PC-9 (cell line): ENCODE measurements around the gene PCID2. TPM values are rescaled to one million over a fixed set of nuclear protein-coding genes. Genes with fewer than 3 reads are reported as not detected.

ENCODE experiments used
- BruUV-seq: library from RNA; stranded (reverse); fragments of 400-500 nt; replicated peaks from 2 replicates; lab custom pipeline; 2021; lab: Mats Ljungman, UMichigan
- CTCF ChIA-PET: fragments of 300-600 bp; sonication (Branson Sonifier 250); formaldehyde crosslinking; loops from one replicate; lab custom pipeline; 2022; ENCODE audit warnings: antibody characterized with exemption; lab: Charles Lee
- POLR2A ChIA-PET: fragments of 300-600 bp; sonication (Branson Sonifier 250); formaldehyde crosslinking; loops from one replicate; lab custom pipeline; 2022; ENCODE audit warnings: antibody characterized with exemption; ENCODE audit not compliant: unreplicated experiment; lab: Charles Lee
- DNase-seq, 2 experiments: peaks; one replicate each; pipeline versions ENCODE4 v3.0.0 to v3.0.0-alpha.2; 2015 to 2022; ENCODE audit warnings: mixed read lengths in 1 of 2
- H2AFZ ChIP-seq: fragments of 200-600 bp; sonication (generic); 2 replicates; pipeline ENCODE4 v1.8.1; 2017; ENCODE audit warnings: antibody characterized with exemption
- H3F3A ChIP-seq: fragments of 200-600 bp; sonication (generic); 2 replicates; pipeline ENCODE4 v1.8.1; 2017; ENCODE audit warnings: antibody characterized with exemption, mild to moderate bottlenecking, low read depth; ENCODE audit not compliant: insufficient read depth
- H3K27ac ChIP-seq: fragments of 200-600 bp; sonication (generic); 2 replicates; pipeline ENCODE4 v1.6.1; 2016; ENCODE audit warnings: mixed run types
- H3K27me3 ChIP-seq: fragments of 200-600 bp; sonication (generic); 2 replicates; pipeline ENCODE4 v1.6.1; 2016; ENCODE audit warnings: low read depth, mixed run types; ENCODE audit not compliant: insufficient read depth
- H3K36me3 ChIP-seq: fragments of 200-600 bp; sonication (generic); 2 replicates; pipeline ENCODE4 v1.6.1; 2016; ENCODE audit warnings: low read depth, mixed run types
- H3K4me1 ChIP-seq: fragments of 200-600 bp; sonication (generic); replicated peaks from 2 replicates; pipeline ENCODE4 v1.6.1; 2016; ENCODE audit warnings: mixed run types; ENCODE audit not compliant: insufficient read depth
- H3K4me2 ChIP-seq: fragments of 200-600 bp; sonication (generic); 2 replicates; pipeline ENCODE4 v1.6.1; 2017; ENCODE audit warnings: mixed run types
- H3K4me3 ChIP-seq: fragments of 200-600 bp; sonication (generic); 2 replicates; pipeline ENCODE4 v1.6.1; 2016; ENCODE audit warnings: mixed run types
- H3K79me2 ChIP-seq: fragments of 200-600 bp; sonication (generic); 2 replicates; pipeline ENCODE4 v1.6.1; 2017; ENCODE audit warnings: low read depth, mixed run types
- H3K9me2 ChIP-seq: fragments of 200-600 bp; sonication (generic); 2 replicates; pipeline ENCODE4 v1.8.1; 2017; ENCODE audit warnings: mild to moderate bottlenecking; ENCODE audit not compliant: insufficient read depth
- H3K9me3 ChIP-seq: fragments of 200-600 bp; sonication (generic); 2 replicates; pipeline ENCODE4 v1.8.1; 2016; ENCODE audit warnings: low read depth; ENCODE audit not compliant: insufficient read depth
- H4K20me1 ChIP-seq: fragments of 200-600 bp; sonication (generic); 2 replicates; pipeline ENCODE4 v1.8.1; 2017; ENCODE audit not compliant: insufficient read depth
- CTCF ChIP-seq: fragments of 200-600 bp; sonication (generic); conservative IDR thresholded peaks from 2 replicates; pipeline ENCODE4 v1.6.1; 2017; ENCODE audit warnings: mixed run types, antibody characterized with exemption, mild to moderate bottlenecking, moderate library complexity
- EZH2 ChIP-seq: fragments of 200-600 bp; sonication (generic); IDR thresholded peaks from 2 replicates; pipeline ENCODE4 v1.8.0; 2017; ENCODE audit warnings: antibody characterized with exemption, low read depth
- intact Hi-C: fragments of 100-400 bp; cut with micrococcal nuclease; formaldehyde crosslinking; loops from one replicate; pipeline ENCODE4 v1.10.0; 2022; ENCODE audit not compliant: unreplicated experiment
- total RNA-seq: library from RNA; stranded (reverse); gene quantifications from 2 replicates; pipeline ENCODE4 v1.2.3, GENCODE V29; 2021

The PCID2 gene
- total RNA-seq, 1 experiment from 2014 or later = 71.8 TPM

- ChIA-PET POLR2A (no interaction called here), CTCF (interaction anchor here (0.7 kb wide), 1 partner anchor 34 kb away, joined by 27 read pairs; no protein-coding TSS in a partner anchor)
- H2AFZ ChIP-seq = no peak within 1 kb of the TSS
- no peak for TF ChIP-seq EZH2
- TF ChIP-seq CTCF = no peak
- H4K20me1 ChIP-seq = no peaks in the 10 kb centered on the region
- no peak for DNase-seq
- no peaks in the 10 kb centered on the region for H3K79me2 ChIP-seq
- no peak within 1 kb of the TSS for H3K4me3 ChIP-seq
- no peaks in the 10 kb centered on the region for H3K9me3 ChIP-seq
- H3K4me1 ChIP-seq = peaks cover 5% of the 10 kb centered on the region; the same call in 1 of the 2 replicates
- intact Hi-C loops = no loop called here
- peaks cover 19% of the 10 kb centered on the region for H3K27me3 ChIP-seq
- no TSS peak for BruUV-seq
- peaks cover 8% of the 10 kb centered on the region; the same call in 1 of the 2 replicates for H3F3A ChIP-seq
- no peaks in the 10 kb centered on the region for H3K36me3 ChIP-seq
- H3K4me2 ChIP-seq = no peak within 1 kb of the TSS
- H3K9me2 ChIP-seq = no peaks in the 10 kb centered on the region
- H3K27ac ChIP-seq = no peak within 1 kb of the TSS
Measured at GRCh38 chr13:113157929-113158747, 50.3 kb downstream of the PCID2 start, which contains the start of gene PROZ. Gene PROZ, plus strand, starts transcription at chr13:113158648. Its CDS starts 13 bp downstream, at chr13:113158661.

- no peak overlapping the region for H3K4me3 ChIP-seq
- POLR2A ChIA-PET = no interaction called here
- H3K4me1 ChIP-seq = peaks cover 6% of the 10 kb centered on the region; the same call in 1 of the 2 replicates
- no TSS peak for BruUV-seq
- CTCF ChIA-PET = interaction anchor here (0.6 kb wide), 1 partner anchor 28 kb away, joined by 9 read pairs; no protein-coding TSS in a partner anchor
- H3F3A ChIP-seq = peaks cover 8% of the 10 kb centered on the region; the same call in 1 of the 2 replicates
- no peaks in the 10 kb centered on the region for H3K36me3 ChIP-seq
- peaks cover 25% of the 10 kb centered on the region for H3K27me3 ChIP-seq
- H2AFZ ChIP-seq = no peak overlapping the region
- TF ChIP-seq CTCF (no peak), EZH2 (no peak)
- no peak overlapping the region for H3K4me2 ChIP-seq
- intact Hi-C loops = no loop called here
- no peak for DNase-seq
- H3K9me2 ChIP-seq = no peaks in the 10 kb centered on the region
- no peaks in the 10 kb centered on the region for H3K79me2 ChIP-seq
- no peak overlapping the region for H3K27ac ChIP-seq
- no peaks in the 10 kb centered on the region for H4K20me1 ChIP-seq
- H3K9me3 ChIP-seq = no peaks in the 10 kb centered on the region
Measured at GRCh38 chr13:113157206-113157928, 51.1 kb downstream of the PCID2 start.

- H3K27me3 ChIP-seq = peaks cover 33% of the 10 kb centered on the region
- H3K4me3 ChIP-seq = no peak overlapping the region
- no TSS peak for BruUV-seq
- peaks cover 6% of the 10 kb centered on the region; the same call in 1 of the 2 replicates for H3K4me1 ChIP-seq
- no peak for TF ChIP-seq CTCF
- no peak for TF ChIP-seq EZH2
- H3K36me3 ChIP-seq = no peaks in the 10 kb centered on the region
- ChIA-PET POLR2A (no interaction called here), CTCF (no interaction called here)
- no peak overlapping the region for H3K4me2 ChIP-seq
- intact Hi-C loops = no loop called here
- H3F3A ChIP-seq = peaks cover 8% of the 10 kb centered on the region; the same call in 1 of the 2 replicates
- no peaks in the 10 kb centered on the region for H3K79me2 ChIP-seq
- H2AFZ ChIP-seq = no peak overlapping the region
- no peak for DNase-seq
- no peak overlapping the region for H3K27ac ChIP-seq
- H3K9me3 ChIP-seq = no peaks in the 10 kb centered on the region
- no peaks in the 10 kb centered on the region for H4K20me1 ChIP-seq
- H3K9me2 ChIP-seq = no peaks in the 10 kb centered on the region
Measured at GRCh38 chr13:113155982-113156655, 52.4 kb downstream of the PCID2 start.
